SK-N-SH (cell line): Measurements from ENCODE around the gene ZFPL1. TPM values are rescaled to one million over a fixed set of nuclear protein-coding genes. Genes with fewer than 3 reads are reported as not detected.

Source experiments
- CHD2 ChIP-seq: fragments of 150-350 bp; IDR thresholded peaks from 2 replicates; pipeline ENCODE4 v1.6.1; 2018; ENCODE audit warnings: low read length; ENCODE audit not compliant: partially characterized antibody
- ELF1 ChIP-seq: IDR thresholded peaks from 2 replicates; pipeline ENCODE4 v1.4.0; 2012
- EZH2phosphoT487 ChIP-seq: fragments of 200-600 bp; sonication (generic); IDR thresholded peaks from 2 replicates; pipeline ENCODE4 v1.6.1; 2017; ENCODE audit warnings: low read depth, mixed run types, mild to moderate bottlenecking, antibody characterized with exemption, moderate library complexity, borderline replicate concordance
- FOSL2 ChIP-seq: IDR thresholded peaks from 2 replicates; pipeline ENCODE4 v1.4.0; 2012; ENCODE audit warnings: low read depth, mild to moderate bottlenecking, moderate library complexity, borderline replicate concordance
- FOXJ3 ChIP-seq: sonication (generic); formaldehyde crosslinking; IDR thresholded peaks from 2 replicates; pipeline ENCODE4 v1.5.1; 2020; ENCODE audit warnings: mild to moderate bottlenecking, missing genetic modification reagents
- GABPA ChIP-seq: IDR thresholded peaks from 2 replicates; pipeline ENCODE4 v1.4.0; 2012; ENCODE audit warnings: low read depth, mild to moderate bottlenecking
- MEF2A ChIP-seq: IDR thresholded peaks from 2 replicates; pipeline ENCODE4 v1.4.0; 2012; ENCODE audit warnings: low read depth, borderline replicate concordance
- MXI1 ChIP-seq: IDR thresholded peaks from 2 replicates; pipeline ENCODE4 v1.6.1; 2012; ENCODE audit warnings: mild to moderate bottlenecking, low read depth, low read length, improper control_type of control experiment
- NFIC ChIP-seq: IDR thresholded peaks from 2 replicates; pipeline ENCODE4 v1.4.0; 2012; ENCODE audit warnings: borderline replicate concordance
- POLR2AphosphoS5 ChIP-seq: IDR thresholded peaks from 2 replicates; pipeline ENCODE4 v1.6.1; 2012; ENCODE audit warnings: low read depth, low read length
- RAD21 ChIP-seq: IDR thresholded peaks from 2 replicates; pipeline ENCODE4 v1.6.1; 2012; ENCODE audit warnings: mild to moderate bottlenecking, low read length
- RCOR1 ChIP-seq: fragments of 150-350 bp; IDR thresholded peaks from 2 replicates; pipeline ENCODE4 v1.6.1; 2017; ENCODE audit warnings: antibody characterized with exemption, low read length
- RFX5 ChIP-seq: IDR thresholded peaks from 2 replicates; pipeline ENCODE4 v1.6.1; 2012; ENCODE audit warnings: mild to moderate bottlenecking, improper control_type of control experiment, low read length
- RXRA ChIP-seq: IDR thresholded peaks from 2 replicates; pipeline ENCODE4 v1.4.0; 2012; ENCODE audit warnings: low read depth, mild to moderate bottlenecking, borderline replicate concordance
- TAF1 ChIP-seq: IDR thresholded peaks from 2 replicates; pipeline ENCODE4 v1.6.1; 2012; ENCODE audit warnings: low read depth, mild to moderate bottlenecking, low read length, moderate library complexity, borderline replicate concordance
- TEAD4 ChIP-seq: IDR thresholded peaks from 2 replicates; pipeline ENCODE4 v1.4.0; 2012; ENCODE audit warnings: mild to moderate bottlenecking, borderline replicate concordance; ENCODE audit not compliant: insufficient read depth
- polyA plus RNA-seq, 3 experiments: library from polyadenylated mRNA; depleted of rRNA; stranded (reverse); fragments of >200 nt; gene quantifications; 2 replicates each; pipeline ENCODE4 v1.2.3, GENCODE V29; 2012
- TF ChIP-seq, protein P1 (sequence below): IDR thresholded peaks from 2 replicates; pipeline ENCODE4 v1.4.0; 2012; ENCODE audit warnings: low read depth, borderline replicate concordance
- TF ChIP-seq, protein P2 (sequence below): IDR thresholded peaks from 2 replicates; pipeline ENCODE4 v1.4.0; 2012; ENCODE audit warnings: low read depth, borderline replicate concordance
- TF ChIP-seq, protein P3 (sequence below): fragments of 150-350 bp; IDR thresholded peaks from 2 replicates; pipeline ENCODE4 v1.6.1; 2016; ENCODE audit warnings: mild to moderate bottlenecking, low read depth, low read length

Gene ZFPL1
- polyA plus RNA-seq, 1 of the 3 experiments (the other 2 are of a cell fraction) = 75.9 TPM

DNA sequence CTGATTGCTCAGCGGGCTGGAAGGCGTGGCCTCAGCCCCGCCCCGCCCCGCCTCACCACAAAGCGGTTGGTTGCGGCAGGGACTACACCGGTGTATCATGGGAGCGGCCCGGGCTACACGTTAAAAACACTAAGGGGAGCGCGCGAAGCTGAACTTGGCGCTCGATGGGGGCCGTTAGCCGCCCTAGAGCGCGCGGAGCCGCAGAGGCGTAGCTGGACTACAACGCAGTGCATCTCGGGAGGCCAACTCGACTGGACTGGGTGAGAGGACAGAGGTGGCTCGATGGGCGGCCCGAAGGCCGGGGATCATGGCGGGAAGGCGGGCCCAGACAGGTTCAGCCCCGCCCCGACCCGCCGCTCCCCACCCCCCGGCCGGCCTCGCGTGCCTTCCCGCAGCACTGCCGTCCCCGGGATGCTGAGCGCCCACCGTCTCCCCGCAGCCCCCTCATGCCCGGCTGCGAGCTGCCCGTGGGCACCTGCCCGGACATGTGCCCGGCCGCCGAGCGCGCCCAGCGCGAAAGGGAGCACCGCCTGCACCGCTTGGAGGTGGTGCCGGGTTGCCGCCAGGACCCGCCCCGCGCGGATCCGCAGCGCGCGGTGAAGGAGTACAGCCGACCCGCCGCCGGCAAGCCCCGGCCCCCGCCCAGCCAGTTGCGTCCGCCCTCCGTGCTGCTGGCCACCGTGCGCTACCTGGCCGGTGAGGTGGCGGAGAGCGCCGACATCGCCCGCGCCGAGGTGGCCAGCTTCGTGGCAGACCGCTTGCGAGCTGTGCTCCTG is 43.0 kb upstream of the ZFPL1 start, which contains the start of gene SAC3D1 (continued):
- TF ChIP-seq, protein P1, sequence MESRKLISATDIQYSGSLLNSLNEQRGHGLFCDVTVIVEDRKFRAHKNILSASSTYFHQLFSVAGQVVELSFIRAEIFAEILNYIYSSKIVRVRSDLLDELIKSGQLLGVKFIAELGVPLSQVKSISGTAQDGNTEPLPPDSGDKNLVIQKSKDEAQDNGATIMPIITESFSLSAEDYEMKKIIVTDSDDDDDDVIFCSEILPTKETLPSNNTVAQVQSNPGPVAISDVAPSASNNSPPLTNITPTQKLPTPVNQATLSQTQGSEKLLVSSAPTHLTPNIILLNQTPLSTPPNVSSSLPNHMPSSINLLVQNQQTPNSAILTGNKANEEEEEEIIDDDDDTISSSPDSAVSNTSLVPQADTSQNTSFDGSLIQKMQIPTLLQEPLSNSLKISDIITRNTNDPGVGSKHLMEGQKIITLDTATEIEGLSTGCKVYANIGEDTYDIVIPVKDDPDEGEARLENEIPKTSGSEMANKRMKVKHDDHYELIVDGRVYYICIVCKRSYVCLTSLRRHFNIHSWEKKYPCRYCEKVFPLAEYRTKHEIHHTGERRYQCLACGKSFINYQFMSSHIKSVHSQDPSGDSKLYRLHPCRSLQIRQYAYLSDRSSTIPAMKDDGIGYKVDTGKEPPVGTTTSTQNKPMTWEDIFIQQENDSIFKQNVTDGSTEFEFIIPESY = no peak
- TF ChIP-seq TAF1 (no peak; the same call in 1 of the 2 replicates), NFIC (no peak), MEF2A (no peak), CHD2 (peak; percentile 12), POLR2AphosphoS5 (peak; percentile 68), FOSL2 (no peak), MXI1 (no peak), FOXJ3 (CRISPR knock-in tag) (no peak), TEAD4 (no peak), RXRA (no peak), EZH2phosphoT487 (no peak), ELF1 (no peak), RFX5 (no peak), GABPA (no peak), RAD21 (no peak), RCOR1 (no peak)
- TF ChIP-seq, protein P2, sequence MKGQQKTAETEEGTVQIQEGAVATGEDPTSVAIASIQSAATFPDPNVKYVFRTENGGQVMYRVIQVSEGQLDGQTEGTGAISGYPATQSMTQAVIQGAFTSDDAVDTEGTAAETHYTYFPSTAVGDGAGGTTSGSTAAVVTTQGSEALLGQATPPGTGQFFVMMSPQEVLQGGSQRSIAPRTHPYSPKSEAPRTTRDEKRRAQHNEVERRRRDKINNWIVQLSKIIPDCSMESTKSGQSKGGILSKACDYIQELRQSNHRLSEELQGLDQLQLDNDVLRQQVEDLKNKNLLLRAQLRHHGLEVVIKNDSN = no peak
- TF ChIP-seq, protein P3, sequence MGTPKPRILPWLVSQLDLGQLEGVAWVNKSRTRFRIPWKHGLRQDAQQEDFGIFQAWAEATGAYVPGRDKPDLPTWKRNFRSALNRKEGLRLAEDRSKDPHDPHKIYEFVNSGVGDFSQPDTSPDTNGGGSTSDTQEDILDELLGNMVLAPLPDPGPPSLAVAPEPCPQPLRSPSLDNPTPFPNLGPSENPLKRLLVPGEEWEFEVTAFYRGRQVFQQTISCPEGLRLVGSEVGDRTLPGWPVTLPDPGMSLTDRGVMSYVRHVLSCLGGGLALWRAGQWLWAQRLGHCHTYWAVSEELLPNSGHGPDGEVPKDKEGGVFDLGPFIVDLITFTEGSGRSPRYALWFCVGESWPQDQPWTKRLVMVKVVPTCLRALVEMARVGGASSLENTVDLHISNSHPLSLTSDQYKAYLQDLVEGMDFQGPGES = no peak
